ELR (cell line): Measurements from ENCODE around the gene SEC11C.
"Not testable (repeated sequence)": the region's sequence is repeated elsewhere in the genome, so short reads cannot be mapped to it uniquely, and the experiment has no call there.

ENCODE experiments used
- DNase-seq: peaks from one replicate; pipeline ENCODE4 v3.0.0-alpha.2; 2015; ENCODE audit warnings: low read depth

SEC11C gene

DNA sequence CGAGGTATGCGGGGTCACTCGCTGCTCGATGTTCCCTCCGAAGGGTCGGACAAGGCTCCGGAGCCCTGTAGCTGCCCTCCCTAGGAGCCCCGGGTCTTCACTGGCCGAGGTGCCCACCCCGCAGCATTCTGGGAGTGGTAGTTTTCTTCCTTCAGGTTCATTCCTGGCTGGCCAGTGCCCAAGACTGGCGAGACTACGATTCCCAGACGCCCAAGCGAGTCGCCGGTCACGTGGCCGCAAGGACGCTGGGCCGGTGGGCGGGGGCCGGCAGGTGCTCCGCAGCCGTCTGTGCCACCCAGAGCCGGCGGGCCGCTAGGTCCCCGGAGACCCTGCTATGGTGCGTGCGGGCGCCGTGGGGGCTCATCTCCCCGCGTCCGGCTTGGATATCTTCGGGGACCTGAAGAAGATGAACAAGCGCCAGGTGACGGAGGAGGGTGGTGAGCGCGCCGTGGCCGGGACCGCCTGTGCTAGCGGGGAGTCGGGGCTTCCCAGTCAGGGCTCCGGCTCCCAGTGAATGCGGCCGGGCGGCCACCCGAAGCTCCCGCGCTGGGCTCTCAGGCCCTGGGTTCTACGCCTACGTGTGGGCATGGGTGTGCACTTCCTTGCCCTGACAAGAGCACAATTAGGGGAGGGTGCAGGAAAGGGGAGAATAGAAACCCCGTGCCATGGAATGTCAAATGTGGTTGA is at the start of gene SEC11C:
SEC11C (plus strand) TSS at position 270 of the 687 bp plus-strand sequence; CDS start at position 335, 65 bp downstream.
- DNase-seq: peak; percentile 98

DNA sequence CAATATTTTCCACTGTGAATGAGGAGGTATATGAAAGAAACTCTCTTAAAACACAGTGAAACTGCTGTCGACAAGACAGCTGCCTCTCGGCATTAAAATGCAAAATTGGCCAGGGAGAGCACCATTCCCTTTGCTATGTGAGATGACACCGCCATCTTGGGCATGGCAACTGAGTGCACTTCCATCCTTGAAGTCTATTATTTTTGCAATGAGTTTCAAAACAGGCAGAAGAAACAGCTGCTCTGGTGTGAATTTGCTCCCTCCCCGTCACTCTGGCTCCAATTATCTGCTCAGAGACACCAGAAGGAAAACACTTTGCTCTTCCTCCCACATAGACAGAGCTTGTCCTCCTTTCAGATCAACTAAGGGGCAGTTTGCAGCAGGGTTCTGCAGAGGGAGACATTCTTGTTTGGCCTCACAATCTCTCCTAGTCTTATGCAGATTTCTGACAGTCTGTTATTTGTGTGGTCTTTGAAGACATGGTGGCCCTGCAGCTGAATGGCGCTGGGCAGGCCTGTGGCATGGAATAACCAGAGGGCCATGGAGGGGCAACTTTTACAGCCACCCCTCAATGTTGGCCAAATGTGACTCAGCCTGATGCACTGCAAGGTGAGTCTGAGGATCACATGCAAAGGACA is 48.6 kb upstream of the SEC11C start:
- DNase-seq: no peak

DNA sequence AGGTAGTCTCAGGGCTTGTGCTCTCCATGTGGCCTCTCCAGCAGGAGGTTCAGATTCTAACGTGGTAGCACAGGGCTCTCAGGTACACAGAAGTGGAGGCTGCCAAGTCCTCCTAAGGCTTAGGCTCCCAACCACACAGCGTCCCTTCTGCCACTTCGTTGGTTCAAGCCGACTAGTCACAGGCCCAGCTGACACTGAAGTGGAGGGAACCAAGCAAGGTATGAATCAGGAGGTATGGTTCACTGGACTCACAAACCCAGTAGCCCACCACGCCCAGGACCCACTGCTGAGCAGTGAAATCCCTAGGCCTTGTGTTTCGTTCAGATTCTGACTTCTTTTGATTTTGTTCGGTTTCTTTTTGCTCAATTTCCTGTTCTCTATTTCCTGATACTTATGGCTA is 46.0 kb upstream of the SEC11C start:
- DNase-seq: no peak

GRCh38 chr18:59094569-59094968 is 45.1 kb upstream of the SEC11C start:
- no peak for DNase-seq

DNA sequence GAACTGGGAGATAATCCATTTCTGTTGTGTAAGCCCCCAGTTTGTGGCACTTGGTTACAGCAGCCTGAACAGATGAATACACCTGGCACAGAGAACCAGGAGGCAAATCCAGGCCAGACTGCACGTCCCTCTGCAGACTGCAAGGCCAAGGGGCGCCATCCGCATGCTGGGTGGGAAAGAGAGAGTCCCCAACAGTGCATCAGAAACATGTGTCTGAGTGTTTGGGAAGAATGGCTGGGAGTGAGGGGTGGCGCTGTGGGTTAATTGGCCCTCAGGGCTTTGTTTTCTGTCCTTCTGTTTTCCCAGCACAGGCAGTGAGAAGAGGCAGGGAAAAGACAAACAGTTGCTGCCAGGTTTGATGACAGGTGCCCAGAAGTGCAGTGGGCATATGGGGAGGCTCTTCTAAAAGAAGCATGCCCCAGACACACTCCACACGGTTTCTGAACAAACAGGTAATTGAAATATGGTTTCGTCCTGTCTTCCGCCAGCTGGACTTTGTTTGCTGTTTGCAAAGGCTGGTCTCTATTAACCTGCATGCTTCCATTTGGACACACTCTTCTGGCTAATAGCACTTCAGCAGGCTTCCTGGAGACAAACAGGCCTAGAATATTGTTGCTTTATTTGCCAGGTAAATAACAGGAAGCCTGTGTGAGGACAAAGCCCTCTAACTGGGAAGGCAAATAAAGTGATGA is 43.4 kb upstream of the SEC11C start:
- no peak for DNase-seq

GRCh38 chr18:59101830-59102414 is 37.8 kb upstream of the SEC11C start:
- DNase-seq: no peak

GRCh38 chr18:59109375-59109774 is 30.3 kb upstream of the SEC11C start:
- DNase-seq: no peak

GRCh38 chr18:59114160-59114559 is 25.5 kb upstream of the SEC11C start:
- peak; percentile 10 for DNase-seq

GRCh38 chr18:59123588-59124369 is 15.9 kb upstream of the SEC11C start:
- peak; percentile 92 for DNase-seq

DNA sequence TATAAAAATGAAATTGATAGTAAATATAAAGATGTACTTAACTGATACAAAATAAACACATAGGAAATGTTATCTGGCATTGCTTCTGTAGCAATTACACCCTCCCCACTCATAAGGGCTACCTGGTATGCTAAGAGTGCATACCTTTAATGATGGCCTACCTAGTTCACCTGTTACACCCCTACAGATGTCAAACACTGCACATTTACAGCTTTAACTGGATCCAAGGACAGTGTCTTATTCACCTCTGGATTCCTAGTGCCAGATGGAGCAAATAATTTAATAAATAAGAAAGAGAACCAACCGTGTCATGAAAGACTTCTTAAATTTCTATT is 15.3 kb upstream of the SEC11C start:
- no peak for DNase-seq

- DNase-seq: no peak
These were observed 12.6 kb upstream of the SEC11C start for GRCh38 chr18:59127047-59127446.

GRCh38 chr18:59129951-59130703 is 9.6 kb upstream of the SEC11C start:
- no peak for DNase-seq

DNA sequence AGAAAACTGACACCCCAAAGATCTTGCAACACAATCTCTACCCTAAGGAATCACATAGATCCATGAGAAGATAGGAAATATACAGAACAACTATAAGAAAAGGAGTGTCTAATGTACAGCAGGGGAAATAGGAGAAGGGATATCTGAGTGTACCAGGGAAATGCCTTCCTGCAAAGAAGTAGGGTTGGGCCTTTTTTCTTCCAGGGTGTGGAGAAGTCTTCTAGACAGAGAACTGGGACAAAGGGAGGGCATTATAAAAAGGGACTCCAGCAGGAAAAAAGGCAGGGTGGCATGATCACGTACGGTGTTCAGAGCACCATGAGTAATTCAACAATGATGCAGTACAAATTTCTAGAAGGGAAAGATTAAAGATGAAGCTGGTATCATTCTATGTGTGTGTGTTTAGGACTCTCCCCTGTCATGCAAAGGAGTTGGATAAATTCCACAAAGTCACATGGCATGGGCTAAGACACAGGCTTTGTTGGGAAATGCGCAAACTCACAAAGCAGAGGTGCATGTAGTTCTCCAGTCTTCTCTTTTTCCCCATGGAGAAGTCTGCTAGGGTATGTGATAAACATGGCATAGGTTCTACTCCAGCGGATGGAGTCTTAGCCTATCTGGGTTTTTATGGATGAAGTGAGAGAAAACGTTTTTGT is 6.7 kb upstream of the SEC11C start:
- DNase-seq: no peak

DNA sequence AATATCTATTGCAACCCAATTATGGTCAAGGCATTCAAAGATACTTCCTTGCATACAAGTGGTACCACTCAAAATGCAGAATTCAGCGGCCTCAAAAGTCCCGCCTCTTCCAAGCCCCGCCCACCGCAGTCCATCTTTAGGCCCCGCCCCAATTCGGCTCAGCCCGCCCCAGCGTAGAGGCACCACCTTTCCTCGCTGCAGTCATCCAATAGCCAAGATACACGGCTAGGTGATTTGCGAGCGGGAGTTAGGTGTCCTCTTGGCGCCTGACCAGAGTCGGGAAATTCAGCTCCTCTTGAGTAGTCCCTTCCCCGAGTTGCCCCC is 431 bp upstream of the SEC11C start:
- peak; percentile 92 for DNase-seq

DNA sequence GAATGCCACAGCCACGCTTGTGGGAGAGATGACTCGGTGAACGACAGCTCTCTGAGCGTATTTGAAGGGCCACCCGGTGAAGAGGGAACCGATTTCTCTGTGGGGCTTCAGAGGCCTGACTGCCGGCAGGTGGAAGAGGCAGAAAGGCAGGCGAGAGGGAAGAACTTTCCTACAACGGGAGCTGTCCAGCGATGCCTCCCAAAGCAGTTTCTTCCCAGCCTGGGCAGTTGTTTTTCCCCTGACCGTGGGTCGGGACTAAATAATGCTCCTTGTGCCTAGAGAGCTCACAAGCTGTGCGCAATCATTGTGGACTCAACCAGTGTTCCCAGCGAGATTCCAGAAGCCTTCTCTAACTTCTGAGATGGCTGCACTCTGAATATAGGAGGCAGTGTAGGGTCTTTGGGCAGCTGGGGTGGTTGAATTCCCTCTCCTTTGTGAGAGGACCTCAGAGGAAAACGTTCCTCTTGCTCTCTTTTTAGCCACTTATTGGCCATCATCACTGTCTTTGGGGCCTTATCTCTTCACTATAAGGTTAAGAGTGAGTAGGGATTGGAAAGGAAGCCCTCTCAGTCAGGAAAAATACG is 710 bp downstream of the SEC11C start:
- peak; percentile 56 for DNase-seq

DNA sequence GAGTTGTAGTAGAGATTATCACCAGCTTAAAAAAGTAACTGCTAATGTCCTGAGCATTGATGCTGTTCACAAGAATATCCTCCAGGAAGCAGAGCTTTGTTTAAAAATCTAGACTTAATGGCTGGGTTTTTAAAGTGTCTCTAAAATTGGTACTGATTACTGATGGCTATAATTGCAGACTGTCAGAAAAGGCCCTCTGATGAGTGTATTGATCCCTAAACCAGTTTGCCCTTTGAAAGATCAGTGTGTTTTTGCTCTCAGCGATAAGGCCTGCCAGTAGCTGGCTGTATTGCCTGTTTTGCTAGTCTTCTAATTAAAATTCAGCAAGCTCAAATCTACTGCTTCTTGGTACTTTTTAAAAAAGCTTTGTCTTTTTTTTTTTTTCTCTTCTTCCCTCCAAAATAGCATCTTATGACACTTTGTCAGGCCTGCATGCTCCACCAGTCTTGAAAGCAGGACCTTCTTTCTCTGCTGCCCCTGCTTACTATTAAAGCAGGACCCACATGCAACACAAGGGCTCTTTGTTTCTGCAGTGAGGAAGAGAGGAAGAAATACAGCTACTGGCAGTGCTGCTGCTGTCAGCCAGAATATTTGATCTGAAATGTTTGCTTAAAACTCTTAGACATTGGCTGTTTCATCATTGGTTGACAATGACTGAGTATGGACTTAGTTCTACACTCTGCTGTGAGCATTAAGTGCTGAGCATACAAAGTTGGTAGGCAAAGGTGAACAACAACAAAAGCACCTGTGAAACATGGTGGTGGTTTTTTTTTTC is 1.8 kb downstream of the SEC11C start:
- DNase-seq: no peak

- DNase-seq: no peak
These were observed 2.6 kb downstream of the SEC11C start for GRCh38 chr18:59142274-59142673.

GRCh38 chr18:59142800-59143416 is 3.2 kb downstream of the SEC11C start:
- DNase-seq: not testable (repeated sequence)

DNA sequence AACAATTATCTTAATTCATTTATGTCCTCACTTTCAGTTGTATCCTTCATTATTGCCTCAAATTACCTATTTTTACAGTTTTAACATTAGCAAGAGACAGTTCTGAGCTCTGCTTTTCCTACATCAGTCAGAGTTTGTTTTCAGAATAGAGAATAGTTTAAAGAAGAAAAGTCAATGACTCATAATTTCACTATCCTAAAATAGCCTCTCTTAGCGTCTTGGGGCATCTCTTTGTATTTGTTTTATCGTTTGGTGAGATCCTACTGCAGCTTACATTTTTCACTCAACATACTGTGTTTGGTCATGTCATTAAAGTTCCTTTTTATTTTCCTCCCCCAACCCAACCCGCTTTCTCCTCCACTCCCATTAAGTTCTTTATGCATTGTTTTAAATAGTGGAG is 3.8 kb downstream of the SEC11C start:
- DNase-seq: no peak
